HepG2 (cell line): ENCODE measurements around the gene CD19. TPM values are rescaled to one million over a fixed set of nuclear protein-coding genes. Genes with fewer than 3 reads are reported as not detected.
A peak's percentile ranks its signal among the peaks of the same experiment; 100 is the strongest.

Source experiments
- CHD4 ChIP-seq: fragments of 200-600 bp; sonication (generic); IDR thresholded peaks from 2 replicates; pipeline ENCODE4 v1.7.0; 2017; ENCODE audit warnings: mild to moderate bottlenecking, low read length, borderline replicate concordance
- GFI1 ChIP-seq: sonication (generic); formaldehyde crosslinking; IDR thresholded peaks from 2 replicates; pipeline ENCODE4 v1.5.0; 2020; ENCODE audit warnings: missing genetic modification reagents, mild to moderate bottlenecking, borderline replicate concordance
- HMG20A ChIP-seq: IDR thresholded peaks from 2 replicates; pipeline ENCODE4 v1.6.1; 2016; ENCODE audit warnings: borderline replicate concordance
- HOXA5 ChIP-seq: sonication (generic); formaldehyde crosslinking; IDR thresholded peaks from 2 replicates; pipeline ENCODE4 v1.4.0; 2020; ENCODE audit warnings: missing genetic modification reagents
- KDM2A ChIP-seq: sonication (generic); formaldehyde crosslinking; IDR thresholded peaks from 2 replicates; pipeline ENCODE4 v1.4.0; 2020; ENCODE audit warnings: low read depth, missing genetic modification reagents, borderline replicate concordance
- KMT2B ChIP-seq: IDR thresholded peaks from 2 replicates; pipeline ENCODE4 v1.6.1; 2016; ENCODE audit warnings: missing genetic modification reagents, missing compliant biosample characterization
- MAF1 ChIP-seq: sonication (generic); formaldehyde crosslinking; IDR thresholded peaks from 2 replicates; pipeline ENCODE4 v1.5.0; 2020; ENCODE audit warnings: missing genetic modification reagents, borderline replicate concordance
- NONO ChIP-seq, 2 experiments: fragments of 450-650 bp in 1 of 2; sonication (generic) in 1 of 2; formaldehyde crosslinking in 1 of 2; IDR thresholded peaks in 1 of 2; conservative IDR thresholded peaks in 1 of 2; 2 replicates each; pipeline versions ENCODE4 v1.6.1 to v1.8.0; 2017 to 2022; ENCODE audit warnings: mild to moderate bottlenecking in 1 of 2, missing genetic modification reagents in 1 of 2, moderate library complexity in 1 of 2
- PCBP2 ChIP-seq: fragments of 200-400 bp; formaldehyde crosslinking; optimal IDR thresholded peaks from 2 replicates; pipeline ENCODE3; 2018; ENCODE audit warnings: low read length, low read depth; ENCODE audit not compliant: poor library complexity, severe bottlenecking
- RELA ChIP-seq: sonication (generic); formaldehyde crosslinking; IDR thresholded peaks from 2 replicates; pipeline ENCODE4 v1.4.0; 2020; ENCODE audit warnings: missing genetic modification reagents
- SPEN ChIP-seq: sonication (generic); formaldehyde crosslinking; IDR thresholded peaks from 2 replicates; pipeline ENCODE4 v1.5.1; 2020; ENCODE audit warnings: low read depth, mild to moderate bottlenecking, missing genetic modification reagents
- YEATS4 ChIP-seq: sonication (generic); formaldehyde crosslinking; IDR thresholded peaks from 2 replicates; pipeline ENCODE4 v1.4.0; 2020; ENCODE audit warnings: missing genetic modification reagents, borderline replicate concordance
- ZBTB21 ChIP-seq: sonication (generic); formaldehyde crosslinking; IDR thresholded peaks from 2 replicates; pipeline ENCODE4 v1.4.0; 2020; ENCODE audit warnings: missing genetic modification reagents
- ZBTB49 ChIP-seq: sonication (generic); formaldehyde crosslinking; IDR thresholded peaks from 2 replicates; pipeline ENCODE4 v1.4.0; 2020; ENCODE audit warnings: missing genetic modification reagents, borderline replicate concordance
- ZFP62 ChIP-seq: sonication (generic); formaldehyde crosslinking; IDR thresholded peaks from 2 replicates; pipeline ENCODE4 v1.4.0; 2020; ENCODE audit warnings: missing genetic modification reagents
- ZNF234 ChIP-seq: sonication (generic); formaldehyde crosslinking; conservative IDR thresholded peaks from 2 replicates; pipeline ENCODE4 v1.5.1; 2020; ENCODE audit warnings: mild to moderate bottlenecking, missing genetic modification reagents
- ZNF292 ChIP-seq: sonication (generic); formaldehyde crosslinking; IDR thresholded peaks from 2 replicates; pipeline ENCODE4 v1.8.1; 2022; ENCODE audit warnings: mild to moderate bottlenecking, low read depth, missing genetic modification reagents, borderline replicate concordance
- ZNF564 ChIP-seq: sonication (generic); formaldehyde crosslinking; IDR thresholded peaks from 2 replicates; pipeline ENCODE4 v1.8.1; 2023; ENCODE audit warnings: mild to moderate bottlenecking, missing genetic modification reagents
- ZSCAN21 ChIP-seq: sonication (generic); formaldehyde crosslinking; IDR thresholded peaks from 2 replicates; pipeline ENCODE4 v1.8.0; 2022; ENCODE audit warnings: mild to moderate bottlenecking, missing genetic modification reagents, moderate library complexity, borderline replicate concordance
- polyA plus RNA-seq, 8 experiments: library from polyadenylated mRNA; depleted of rRNA in 3 of 8; stranded (reverse) in 7 of 8; unstranded in 1 of 8; fragments of >200 nt; fragmentation: Illumina TruSeq in 4 of 8; extraction: Trizol in 4 of 8; gene quantifications; 2 replicates each; pipeline versions ENCODE4 v1.2.1 to v1.2.3, GENCODE V29; 2011 to 2016; ENCODE audit warnings: low read depth in 4 of 8, missing spikeins in 1 of 8, mixed read lengths in 1 of 8; ENCODE audit not compliant: insufficient read depth in 1 of 8
- total RNA-seq, 5 experiments: library from RNA; depleted of rRNA; stranded (reverse); fragments of >200 nt; fragmentation: Illumina TruSeq; extraction: Trizol; gene quantifications; 2 replicates each; pipeline ENCODE4 v1.2.3, GENCODE V29; 2016; ENCODE audit warnings: low read depth in 1 of 5
- TF ChIP-seq, protein P1 (sequence below): sonication (generic); formaldehyde crosslinking; IDR thresholded peaks from 2 replicates; pipeline ENCODE4 v1.5.0; 2020; ENCODE audit warnings: mild to moderate bottlenecking, low read depth, missing genetic modification reagents, borderline replicate concordance
- TF ChIP-seq, protein P2 (sequence below), 2 experiments: IDR thresholded peaks; 2 replicates each; pipeline ENCODE4 v1.6.1; 2011 to 2012; ENCODE audit warnings: low read length in 2 of 2, borderline replicate concordance in 1 of 2, low read depth in 1 of 2, mild to moderate bottlenecking in 1 of 2, moderate library complexity in 1 of 2
- TF ChIP-seq, protein P3 (sequence below): IDR thresholded peaks from 2 replicates; pipeline ENCODE4 v1.6.1; 2016; ENCODE audit warnings: mild to moderate bottlenecking

The CD19 gene
- total and polyA plus RNA-seq, 2 of the 13 experiments (the other 11 are each of a cell fraction or from before 2014, with no cell fraction given): 0.55 to 1.1 TPM

DNA sequence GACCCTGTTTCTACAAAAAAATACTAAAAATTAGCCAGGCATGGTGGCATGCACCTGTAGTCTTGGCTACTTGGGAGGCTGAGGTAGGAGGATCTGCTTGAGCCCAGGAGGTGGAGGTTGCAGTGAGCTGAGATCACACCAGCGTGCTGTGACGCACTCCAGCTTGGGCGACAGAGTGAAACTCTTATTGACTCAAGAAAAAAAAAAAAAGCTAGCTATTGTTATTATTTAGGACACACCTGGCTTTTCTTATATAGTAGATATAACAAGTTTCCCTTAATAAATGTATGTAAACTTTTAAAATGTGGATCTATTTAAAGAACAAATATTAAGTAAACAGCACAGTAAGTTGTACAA is 8.6 kb upstream of the CD19 start (continued):
- TF ChIP-seq PCBP2 (no peak), GFI1 (CRISPR knock-in tag) (no peak), ZBTB21 (peak; percentile 68; the same call in 1 of the 2 replicates), MAF1 (CRISPR knock-in tag) (no peak), RELA (no peak), CHD4 (peak; percentile 55), KDM2A (0 out of 2 replicates have a peak, but pooled peaks have one; percentile 10), SPEN (CRISPR knock-in tag) (0 out of 2 replicates have a peak, but pooled peaks have one; percentile 48), YEATS4 (peak; percentile 17; the same call in 1 of the 2 replicates), ZFP62 (CRISPR knock-in tag) (no peak), ZSCAN21 (CRISPR knock-in tag) (no peak), ZNF292 (CRISPR knock-in tag) (peak; percentile 45; the same call in 1 of the 2 replicates), KMT2B (CRISPR knock-in tag) (no peak), ZBTB49 (CRISPR knock-in tag) (no peak), NONO (IDR thresholded peaks at IDR 0.05) (no peak), NONO (CRISPR knock-in tag; conservative IDR thresholded peaks at IDR 0.05) (0 out of 2 replicates have a peak, but pooled peaks have one; percentile 47), HOXA5 (0 out of 2 replicates have a peak, but pooled peaks have one; percentile 32), ZNF234 (CRISPR knock-in tag) (no peak), HMG20A (CRISPR knock-in tag) (no peak), ZNF564 (CRISPR knock-in tag) (no peak)
- TF ChIP-seq, protein P1, sequence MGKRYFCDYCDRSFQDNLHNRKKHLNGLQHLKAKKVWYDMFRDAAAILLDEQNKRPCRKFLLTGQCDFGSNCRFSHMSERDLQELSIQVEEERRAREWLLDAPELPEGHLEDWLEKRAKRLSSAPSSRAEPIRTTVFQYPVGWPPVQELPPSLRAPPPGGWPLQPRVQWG (CRISPR knock-in tag): no peak
- TF ChIP-seq, protein P2, sequence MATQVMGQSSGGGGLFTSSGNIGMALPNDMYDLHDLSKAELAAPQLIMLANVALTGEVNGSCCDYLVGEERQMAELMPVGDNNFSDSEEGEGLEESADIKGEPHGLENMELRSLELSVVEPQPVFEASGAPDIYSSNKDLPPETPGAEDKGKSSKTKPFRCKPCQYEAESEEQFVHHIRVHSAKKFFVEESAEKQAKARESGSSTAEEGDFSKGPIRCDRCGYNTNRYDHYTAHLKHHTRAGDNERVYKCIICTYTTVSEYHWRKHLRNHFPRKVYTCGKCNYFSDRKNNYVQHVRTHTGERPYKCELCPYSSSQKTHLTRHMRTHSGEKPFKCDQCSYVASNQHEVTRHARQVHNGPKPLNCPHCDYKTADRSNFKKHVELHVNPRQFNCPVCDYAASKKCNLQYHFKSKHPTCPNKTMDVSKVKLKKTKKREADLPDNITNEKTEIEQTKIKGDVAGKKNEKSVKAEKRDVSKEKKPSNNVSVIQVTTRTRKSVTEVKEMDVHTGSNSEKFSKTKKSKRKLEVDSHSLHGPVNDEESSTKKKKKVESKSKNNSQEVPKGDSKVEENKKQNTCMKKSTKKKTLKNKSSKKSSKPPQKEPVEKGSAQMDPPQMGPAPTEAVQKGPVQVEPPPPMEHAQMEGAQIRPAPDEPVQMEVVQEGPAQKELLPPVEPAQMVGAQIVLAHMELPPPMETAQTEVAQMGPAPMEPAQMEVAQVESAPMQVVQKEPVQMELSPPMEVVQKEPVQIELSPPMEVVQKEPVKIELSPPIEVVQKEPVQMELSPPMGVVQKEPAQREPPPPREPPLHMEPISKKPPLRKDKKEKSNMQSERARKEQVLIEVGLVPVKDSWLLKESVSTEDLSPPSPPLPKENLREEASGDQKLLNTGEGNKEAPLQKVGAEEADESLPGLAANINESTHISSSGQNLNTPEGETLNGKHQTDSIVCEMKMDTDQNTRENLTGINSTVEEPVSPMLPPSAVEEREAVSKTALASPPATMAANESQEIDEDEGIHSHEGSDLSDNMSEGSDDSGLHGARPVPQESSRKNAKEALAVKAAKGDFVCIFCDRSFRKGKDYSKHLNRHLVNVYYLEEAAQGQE (IDR thresholded peaks at IDR 0.05; ENCODE audit: borderline replicate concordance in 1 of 2, low read depth in 1 of 2, low read length in 2 of 2): no peak
- TF ChIP-seq, protein P3, sequence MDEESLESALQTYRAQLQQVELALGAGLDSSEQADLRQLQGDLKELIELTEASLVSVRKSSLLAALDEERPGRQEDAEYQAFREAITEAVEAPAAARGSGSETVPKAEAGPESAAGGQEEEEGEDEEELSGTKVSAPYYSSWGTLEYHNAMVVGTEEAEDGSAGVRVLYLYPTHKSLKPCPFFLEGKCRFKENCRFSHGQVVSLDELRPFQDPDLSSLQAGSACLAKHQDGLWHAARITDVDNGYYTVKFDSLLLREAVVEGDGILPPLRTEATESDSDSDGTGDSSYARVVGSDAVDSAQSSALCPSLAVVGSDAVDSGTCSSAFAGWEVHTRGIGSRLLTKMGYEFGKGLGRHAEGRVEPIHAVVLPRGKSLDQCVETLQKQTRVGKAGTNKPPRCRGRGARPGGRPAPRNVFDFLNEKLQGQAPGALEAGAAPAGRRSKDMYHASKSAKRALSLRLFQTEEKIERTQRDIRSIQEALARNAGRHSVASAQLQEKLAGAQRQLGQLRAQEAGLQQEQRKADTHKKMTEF (CRISPR knock-in tag): 0 out of 2 replicates have a peak, but pooled peaks have one; percentile 15
